K562 (cell line): ENCODE measurements around the gene CNIH3. TPM values are rescaled to one million over a fixed set of nuclear protein-coding genes. Genes with fewer than 3 reads are reported as not detected.

Experiments used
- ATAC-seq: fragments of 200-7000 bp; cut with Tn5 transposase; 3 replicates; pipeline ENCODE4 v1.9.1; 2020; ENCODE audit warnings: moderate library complexity
- BruUV-seq: library from RNA; stranded (reverse); fragments of 400-500 nt; replicated peaks from 2 replicates; lab custom pipeline; 2021; lab: Mats Ljungman, UMichigan
- CTCF ChIA-PET: fragments of 300-600 bp; formaldehyde crosslinking; extraction: SDS; loops from one replicate; lab custom pipeline; 2021; ENCODE audit warnings: low intra/inter-chr PET ratio; lab: Yijun Ruan, JAX
- POLR2A ChIA-PET: fragments of 300-600, 350-650 bp; sonication (Branson Sonifier 250); formaldehyde crosslinking; extraction: SDS; loops from one replicate; lab custom pipeline; 2021; ENCODE audit warnings: antibody characterized with exemption, inconsistent platforms; lab: Yijun Ruan, JAX
- DNase-seq, 4 experiments: peaks; one replicate each; pipeline versions ENCODE4 v3.0.0 to v3.0.0-alpha.2; 2011 to 2018; ENCODE audit warnings: low spot score in 3 of 4, mixed read lengths in 3 of 4; ENCODE audit errors: extremely low read depth in 1 of 4
- FAIRE-seq: peaks from 2 replicates; lab custom pipeline; 2011; peaks lifted over from hg19 to GRCh38; lab: Jason Lieb, UNC
- H2AFZ ChIP-seq: 2 replicates; pipeline ENCODE4 v1.6.0; 2011; ENCODE audit warnings: low read depth, low read length, control low read depth, inconsistent platforms
- H3K27ac ChIP-seq: fragments of 200-600 bp; 3 replicates; pipeline ENCODE4 v1.8.0; 2011; ENCODE audit warnings: low read depth, mild to moderate bottlenecking, control low read depth, inconsistent platforms, low read length, moderate library complexity, mixed read lengths; ENCODE audit errors: extremely low read depth
- H3K27me3 ChIP-seq, 2 experiments: fragments of 300-600 bp in 1 of 2; 2 replicates in 1 of 2; 3 replicates in 1 of 2; pipeline versions ENCODE4 v1.6.0 to v1.8.0; 2011; ENCODE audit warnings: inconsistent platforms in 2 of 2, low read length in 2 of 2, mild to moderate bottlenecking in 1 of 2, mixed read lengths in 1 of 2, moderate library complexity in 1 of 2; ENCODE audit not compliant: control insufficient read depth in 2 of 2, insufficient read depth in 2 of 2
- H3K36me3 ChIP-seq: fragments of 300-600 bp; 3 replicates; pipeline ENCODE4 v1.8.0; 2011; ENCODE audit warnings: mild to moderate bottlenecking, low read length, inconsistent platforms; ENCODE audit not compliant: control insufficient read depth, insufficient read depth
- H3K4me1 ChIP-seq, 2 experiments: fragments of 200-600 bp in 1 of 2; replicated peaks in 1 of 2; 2 replicates in 1 of 2; 3 replicates in 1 of 2; pipeline versions ENCODE4 v1.5.1 to v1.8.0; 2011; ENCODE audit warnings: inconsistent platforms in 2 of 2, low read length in 2 of 2, mild to moderate bottlenecking in 1 of 2, mixed read lengths in 1 of 2, moderate library complexity in 1 of 2; ENCODE audit not compliant: control insufficient read depth in 2 of 2, insufficient read depth in 2 of 2
- H3K4me2 ChIP-seq: 2 replicates; pipeline ENCODE4 v1.6.1; 2011; ENCODE audit warnings: low read length, control low read depth, inconsistent platforms, mixed read lengths; ENCODE audit not compliant: insufficient read depth
- H3K4me3 ChIP-seq: fragments of 200-600 bp; sonication (generic), shearing (Covaris generic); 2 replicates; pipeline ENCODE4 v1.5.1; 2016; ENCODE audit warnings: control low read depth, inconsistent platforms
- H3K79me2 ChIP-seq: fragments of 200-600 bp; 3 replicates; pipeline ENCODE4 v1.8.0; 2011; ENCODE audit warnings: low read length, inconsistent platforms; ENCODE audit not compliant: control insufficient read depth, insufficient read depth
- H3K9ac ChIP-seq, 2 experiments: 2 replicates each; pipeline versions ENCODE4 v1.6.0 to v1.6.1; 2011; ENCODE audit warnings: low read depth in 2 of 2, low read length in 2 of 2, control low read depth in 1 of 2, inconsistent platforms in 1 of 2, mild to moderate bottlenecking in 1 of 2, mixed read lengths in 1 of 2; ENCODE audit not compliant: insufficient read depth in 1 of 2
- H3K9me1 ChIP-seq: one replicate; pipeline ENCODE4 v1.6.0; 2011; ENCODE audit warnings: inconsistent platforms, mild to moderate bottlenecking, low read length, moderate library complexity; ENCODE audit not compliant: control insufficient read depth, insufficient read depth
- H3K9me3 ChIP-seq: replicated peaks from 2 replicates; pipeline ENCODE4 v1.5.1; 2011; ENCODE audit warnings: low read depth, low read length, inconsistent platforms; ENCODE audit not compliant: control insufficient read depth, insufficient read depth
- H4K20me1 ChIP-seq: replicated peaks from 2 replicates; pipeline ENCODE4 v1.6.1; 2011; ENCODE audit warnings: low read length, inconsistent platforms, mixed read lengths; ENCODE audit not compliant: control insufficient read depth, insufficient read depth
- BCL6 ChIP-seq: fragments of 250-450 bp; sonication (Bioruptor Pico); IDR thresholded peaks from 2 replicates; pipeline ENCODE4 v1.4.0; 2020
- CEBPG ChIP-seq, 3 experiments: fragments of 200-800 bp in 1 of 3; sonication (Bioruptor generic) in 1 of 3; sonication (generic) in 1 of 3; formaldehyde crosslinking in 1 of 3; IDR thresholded peaks in 2 of 3; conservative IDR thresholded peaks in 1 of 3; 2 replicates each; pipeline versions ENCODE4 v1.6.1 to v1.8.0; 2016 to 2022; ENCODE audit warnings: missing compliant biosample characterization in 2 of 3, missing genetic modification characterization in 2 of 3, mild to moderate bottlenecking in 1 of 3, missing genetic modification reagents in 1 of 3
- GABPB2 ChIP-seq: fragments of 250-450 bp; sonication (Bioruptor Pico); conservative IDR thresholded peaks from 2 replicates; pipeline ENCODE4 v1.5.1; 2021; ENCODE audit warnings: mild to moderate bottlenecking
- LARP7 ChIP-seq: fragments of 450-650 bp; IDR thresholded peaks from 2 replicates; pipeline ENCODE4 v1.6.1; 2016
- NCOA6 ChIP-seq: fragments of 450-650 bp; IDR thresholded peaks from 2 replicates; pipeline ENCODE4 v1.6.1; 2017; ENCODE audit warnings: mild to moderate bottlenecking
- PHB2 ChIP-seq: fragments of 450-650 bp; IDR thresholded peaks from 2 replicates; pipeline ENCODE4 v1.6.1; 2017; ENCODE audit warnings: low read depth
- SIN3A ChIP-seq, 2 experiments: fragments of 150-350 bp in 1 of 2; IDR thresholded peaks; 2 replicates each; pipeline ENCODE4 v1.6.1; 2011 to 2016; ENCODE audit warnings: borderline replicate concordance in 2 of 2, low read depth in 2 of 2, low read length in 2 of 2, mild to moderate bottlenecking in 2 of 2, moderate library complexity in 2 of 2; ENCODE audit not compliant: control insufficient read depth in 1 of 2
- SIRT6 ChIP-seq: IDR thresholded peaks from one replicate; pipeline ENCODE4 v1.6.1; 2012; ENCODE audit warnings: low read depth, mild to moderate bottlenecking, control low read depth, inconsistent platforms, low read length, moderate library complexity
- SMAD3 ChIP-seq: fragments of 450-650 bp; formaldehyde crosslinking; conservative IDR thresholded peaks from 2 replicates; pipeline ENCODE4 v1.4.0; 2020; ENCODE audit warnings: mild to moderate bottlenecking
- TAF15 ChIP-seq: fragments of 200-400 bp; formaldehyde crosslinking; IDR thresholded peaks from 2 replicates; pipeline ENCODE4 v1.6.1; 2017; ENCODE audit warnings: mild to moderate bottlenecking, low read depth, low read length, moderate library complexity
- TAF7 ChIP-seq: fragments of 450-650 bp; IDR thresholded peaks from 2 replicates; pipeline ENCODE4 v1.6.1; 2016; ENCODE audit warnings: missing genetic modification characterization, missing compliant biosample characterization
- TBL1XR1 ChIP-seq, 2 experiments: IDR thresholded peaks; 2 replicates each; pipeline ENCODE4 v1.6.1; 2012; ENCODE audit warnings: improper control_type of control experiment in 2 of 2, low read length in 2 of 2, mild to moderate bottlenecking in 1 of 2
- THRA ChIP-seq: fragments of 450-650 bp; IDR thresholded peaks from 2 replicates; pipeline ENCODE4 v1.6.1; 2017; ENCODE audit warnings: mild to moderate bottlenecking, moderate library complexity
- UBTF ChIP-seq, 2 experiments: IDR thresholded peaks; 2 replicates each; pipeline ENCODE4 v1.6.1; 2012; ENCODE audit warnings: improper control_type of control experiment in 2 of 2, low read depth in 2 of 2, low read length in 2 of 2, borderline replicate concordance in 1 of 2
- ZNF717 ChIP-seq: fragments of 250-450 bp; sonication (Bioruptor Pico); IDR thresholded peaks from 2 replicates; pipeline ENCODE4 v1.5.0; 2021
- WGBS: fragments of 100-300 bp; shearing (Covaris generic); methylation state at CpG from one replicate; pipeline ENCODE4 v1.1.6; 2016; ENCODE audit warnings: low coverage, mixed read lengths; ENCODE audit not compliant: insufficient coverage; ENCODE audit errors: missing lambda C conversion rate; 5-methylcytosine and 5-hydroxymethylcytosine counted together
- in situ Hi-C: fragments of 300-500 bp; cut with MboI; formaldehyde crosslinking; loops from 4 replicates; pipeline ENCODE4 v1.15.0; 2018; ENCODE audit warnings: inconsistent platforms, mixed read lengths
- intact Hi-C: fragments of 100-400 bp; cut with micrococcal nuclease; formaldehyde crosslinking; loops from 2 replicates; pipeline ENCODE4 v1.14.2; 2022
- polyA plus RNA-seq, 8 experiments: library from polyadenylated mRNA; depleted of rRNA in 4 of 8; stranded (reverse) in 5 of 8; unstranded in 3 of 8; fragments of >200 nt; fragmentation: Nextera tagmentation in 2 of 8; fragmentation: Illumina TruSeq in 1 of 8; extraction: Ambion mirVana in 2 of 8; extraction: Trizol in 1 of 8; gene quantifications; 2 replicates each; pipeline versions ENCODE4 v1.2.1 to v1.2.3, GENCODE V29; 2011 to 2014; ENCODE audit warnings: inconsistent platforms in 1 of 8, missing spikeins in 1 of 8
- total RNA-seq, 7 experiments: library from RNA; depleted of rRNA in 6 of 7; stranded (reverse); fragments of >200 nt in 6 of 7; fragmentation: Illumina TruSeq in 2 of 7; extraction: Trizol in 2 of 7; gene quantifications; 2 replicates each; pipeline versions ENCODE4 v1.2.1 to v1.2.3, GENCODE V29; 2011 to 2021; ENCODE audit warnings: low replicate concordance in 1 of 7

The CNIH3 gene
- total and polyA plus RNA-seq, 9 of the 15 experiments (the other 6 are each of a cell fraction or from before 2014, with no cell fraction given), result 0.14 to 1.8 (median 0.79) TPM

- no peaks in the 10 kb centered on the region for H3K79me2 ChIP-seq
- ChIA-PET POLR2A (interaction anchor here (0.6 to 1.5 kb wide), 2 partner anchors 11 to 47 kb away, joined by 3 read pairs; no protein-coding TSS in a partner anchor), CTCF (no interaction called here)
- H3K36me3 ChIP-seq, result no peaks in the 10 kb centered on the region
- no peak for TF ChIP-seq SIN3A (IDR thresholded peaks at IDR 0.05; ENCODE audit: borderline replicate concordance in 2 of 2, control insufficient read depth in 1 of 2, low read depth in 2 of 2, low read length in 2 of 2)
- TF ChIP-seq THRA, result no peak
- TF ChIP-seq GABPB2 (CRISPR knock-in tag), result no peak
- no peak for TF ChIP-seq TAF7 (tag)
- TF ChIP-seq SMAD3 (CRISPR knock-in tag), result no peak
- TF ChIP-seq SIRT6, result no peak
- TF ChIP-seq LARP7, result no peak
- TF ChIP-seq CEBPG (CRISPR knock-in tag; IDR thresholded peaks at IDR 0.05), result no peak
- TF ChIP-seq CEBPG (tag; conservative IDR thresholded peaks at IDR 0.05 in 1 of 2, IDR thresholded peaks at IDR 0.05 in 1 of 2), result no peak
- no peak for TF ChIP-seq UBTF (IDR thresholded peaks at IDR 0.05; ENCODE audit: borderline replicate concordance in 1 of 2, low read depth in 2 of 2, low read length in 2 of 2)
- no peak for TF ChIP-seq NCOA6
- TF ChIP-seq PHB2, result no peak
- TF ChIP-seq BCL6 (CRISPR knock-in tag), result no peak
- no peak for TF ChIP-seq TAF15
- no peak for TF ChIP-seq ZNF717 (CRISPR knock-in tag)
- no peak for TF ChIP-seq TBL1XR1 (IDR thresholded peaks at IDR 0.05; ENCODE audit: low read length in 2 of 2)
- WGBS, result 2% methylated on average over 8 of the region's 8 CpGs
- H3K4me2 ChIP-seq, result no peak overlapping the region
- no peak overlapping the region for H2AFZ ChIP-seq
- no peak overlapping the region; a peak in 1 of 4 replicates for H3K9ac ChIP-seq
- peak; percentile 33; the same call in 2 of the 3 replicates for ATAC-seq
- intact Hi-C loops, result no loop called here
- H3K27me3 ChIP-seq, result peaks cover 11 to 12% of the 10 kb centered on the region in 2 experiments
- FAIRE-seq, result no peak
- H3K27ac ChIP-seq, result no peak overlapping the region
- no peaks in the 10 kb centered on the region for H3K4me1 ChIP-seq
- H3K4me3 ChIP-seq, result no peak overlapping the region
- no peak for DNase-seq
- BruUV-seq, result no TSS peak
- H4K20me1 ChIP-seq, result no peaks in the 10 kb centered on the region
- in situ Hi-C loops, result no loop called here
- no peaks in the 10 kb centered on the region for H3K9me1 ChIP-seq
- H3K9me3 ChIP-seq, result no peaks in the 10 kb centered on the region
Measured at GRCh38 chr1:224722838-224723237, 106.7 kb downstream of the CNIH3 start.
